Caco-2 (cell line): Measurements from ENCODE around the gene FAAP20. TPM values are rescaled to one million over a fixed set of nuclear protein-coding genes. Genes with fewer than 3 reads are reported as not detected.

ENCODE experiments used
- BruUV-seq: library from RNA; stranded (reverse); fragments of 400-500 nt; replicated peaks from 2 replicates; lab custom pipeline; 2021; lab: Mats Ljungman, UMichigan
- CTCF ChIA-PET: fragments of 300-600 bp; sonication (Branson Sonifier 250); formaldehyde crosslinking; loops from one replicate; lab custom pipeline; 2022; ENCODE audit warnings: antibody characterized with exemption; lab: Charles Lee
- POLR2A ChIA-PET: fragments of 300-600 bp; sonication (Branson Sonifier 250); formaldehyde crosslinking; loops from one replicate; lab custom pipeline; 2022; ENCODE audit warnings: antibody characterized with exemption; lab: Charles Lee
- DNase-seq, 2 experiments: peaks; one replicate each; pipeline versions ENCODE4 v3.0.0 to v3.0.0-alpha.2; 2020 to 2022
- H3K27me3 ChIP-seq: replicated peaks from 2 replicates; pipeline ENCODE4 v1.6.0; 2011; ENCODE audit warnings: low read length; ENCODE audit not compliant: control insufficient read depth, insufficient read depth
- H3K36me3 ChIP-seq: 2 replicates; pipeline ENCODE4 v1.5.1; 2011; ENCODE audit warnings: low read length; ENCODE audit not compliant: control insufficient read depth, insufficient read depth
- H3K4me1 ChIP-seq: fragments of 250-450 bp; sonication (Bioruptor Pico); 2 replicates; pipeline ENCODE4 v1.5.1; 2020; ENCODE audit warnings: mild to moderate bottlenecking
- H3K4me3 ChIP-seq: 2 replicates; pipeline ENCODE4 v1.5.1; 2011; ENCODE audit warnings: low read depth, mild to moderate bottlenecking, control low read depth, low read length
- H3K9me3 ChIP-seq: fragments of 250-450 bp; sonication (Bioruptor Pico); 2 replicates; pipeline ENCODE4 v1.5.1; 2020; ENCODE audit warnings: mild to moderate bottlenecking, moderate library complexity
- H3K27ac Mint-ChIP-seq: one replicate; pipeline ENCODE4 v1.8.0; 2022; ENCODE audit warnings: mixed read lengths; ENCODE audit not compliant: unreplicated experiment
- H3K27me3 Mint-ChIP-seq: one replicate; pipeline ENCODE4 v1.8.0; 2022; ENCODE audit warnings: mixed read lengths; ENCODE audit not compliant: insufficient read depth, unreplicated experiment
- H3K36me3 Mint-ChIP-seq: one replicate; pipeline ENCODE4 v1.8.0; 2022; ENCODE audit warnings: mild to moderate bottlenecking, mixed read lengths; ENCODE audit not compliant: insufficient read depth, unreplicated experiment
- H3K4me1 Mint-ChIP-seq: one replicate; pipeline ENCODE4 v1.8.0; 2022; ENCODE audit warnings: low read depth, mixed read lengths; ENCODE audit not compliant: unreplicated experiment
- H3K4me3 Mint-ChIP-seq: one replicate; pipeline ENCODE4 v1.8.0; 2022; ENCODE audit warnings: mild to moderate bottlenecking, moderate library complexity, mixed read lengths; ENCODE audit not compliant: unreplicated experiment
- H3K9me3 Mint-ChIP-seq: one replicate; pipeline ENCODE4 v1.8.0; 2022; ENCODE audit warnings: mixed read lengths; ENCODE audit not compliant: unreplicated experiment
- intact Hi-C: fragments of 100-400 bp; cut with micrococcal nuclease; formaldehyde crosslinking; loops from one replicate; pipeline ENCODE4 v1.10.0; 2022; ENCODE audit not compliant: unreplicated experiment
- total RNA-seq: library from RNA; stranded (reverse); gene quantifications from 2 replicates; pipeline ENCODE4 v1.2.3, GENCODE V29; 2022
- TF ChIP-seq, protein P1 (sequence below), 2 experiments: fragments of 200-600 bp in 1 of 2; IDR thresholded peaks; 1 replicate in 1 of 2; 2 replicates in 1 of 2; pipeline versions ENCODE4 v1.5.1 to v1.8.0; 2011 to 2022; ENCODE audit warnings: antibody characterized with exemption in 1 of 2, control low read depth in 1 of 2, inconsistent platforms in 1 of 2, low read depth in 1 of 2, low read length in 1 of 2, mild to moderate bottlenecking in 1 of 2, moderate library complexity in 1 of 2; ENCODE audit not compliant: insufficient read depth in 1 of 2, severe bottlenecking in 1 of 2, unreplicated experiment in 1 of 2

FAAP20 gene
- total RNA-seq, 1 experiment from 2014 or later, result 72.4 TPM

DNA sequence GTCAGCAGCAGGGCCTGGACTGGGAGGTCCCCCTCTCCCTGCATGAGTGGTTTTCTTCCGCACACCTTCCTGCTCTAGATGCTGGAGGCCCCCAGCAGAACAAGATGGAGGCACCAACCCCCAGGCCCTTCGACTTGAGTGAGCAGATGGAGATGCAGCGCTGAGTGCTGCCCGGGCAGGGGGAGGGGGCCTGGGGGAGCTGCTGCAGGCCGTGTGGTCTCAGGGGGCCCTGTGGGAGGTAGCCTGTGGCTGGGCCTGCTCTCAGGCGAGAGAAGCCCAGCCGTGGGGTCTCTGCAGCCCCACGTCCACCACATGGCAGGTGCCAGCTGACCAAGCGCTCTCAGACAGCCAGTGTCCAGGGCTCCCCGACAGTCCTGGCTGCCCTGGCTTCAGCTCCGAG lies 1.2 kb upstream of the FAAP20 start:
- H3K27ac Mint-ChIP-seq, result no peak overlapping the region
- H3K9me3 Mint-ChIP-seq, result no peaks in the 10 kb centered on the region
- Histone ChIP-seq H3K27me3 (no peaks in the 10 kb centered on the region), H3K4me3 (no peak overlapping the region), H3K36me3 (no peaks in the 10 kb centered on the region), H3K9me3 (no peaks in the 10 kb centered on the region), H3K4me1 (peaks cover 15% of the 10 kb centered on the region)
- no peak for DNase-seq
- peak overlapping the region; percentile 73 for H3K4me3 Mint-ChIP-seq
- BruUV-seq, result no TSS peak
- ChIA-PET POLR2A (no interaction called here), CTCF (interaction anchor here (0.5 to 2.0 kb wide), 4 partner anchors 13 to 1159 kb away, joined by 3 to 29 read pairs (median 6); no protein-coding TSS in a partner anchor)
- TF ChIP-seq, protein P1, sequence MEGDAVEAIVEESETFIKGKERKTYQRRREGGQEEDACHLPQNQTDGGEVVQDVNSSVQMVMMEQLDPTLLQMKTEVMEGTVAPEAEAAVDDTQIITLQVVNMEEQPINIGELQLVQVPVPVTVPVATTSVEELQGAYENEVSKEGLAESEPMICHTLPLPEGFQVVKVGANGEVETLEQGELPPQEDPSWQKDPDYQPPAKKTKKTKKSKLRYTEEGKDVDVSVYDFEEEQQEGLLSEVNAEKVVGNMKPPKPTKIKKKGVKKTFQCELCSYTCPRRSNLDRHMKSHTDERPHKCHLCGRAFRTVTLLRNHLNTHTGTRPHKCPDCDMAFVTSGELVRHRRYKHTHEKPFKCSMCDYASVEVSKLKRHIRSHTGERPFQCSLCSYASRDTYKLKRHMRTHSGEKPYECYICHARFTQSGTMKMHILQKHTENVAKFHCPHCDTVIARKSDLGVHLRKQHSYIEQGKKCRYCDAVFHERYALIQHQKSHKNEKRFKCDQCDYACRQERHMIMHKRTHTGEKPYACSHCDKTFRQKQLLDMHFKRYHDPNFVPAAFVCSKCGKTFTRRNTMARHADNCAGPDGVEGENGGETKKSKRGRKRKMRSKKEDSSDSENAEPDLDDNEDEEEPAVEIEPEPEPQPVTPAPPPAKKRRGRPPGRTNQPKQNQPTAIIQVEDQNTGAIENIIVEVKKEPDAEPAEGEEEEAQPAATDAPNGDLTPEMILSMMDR (IDR thresholded peaks at IDR 0.05; ENCODE audit: insufficient read depth in 1 of 2, low read depth in 1 of 2, low read length in 1 of 2, severe bottlenecking in 1 of 2, unreplicated experiment in 1 of 2), result no peak
- no peaks in the 10 kb centered on the region for H3K4me1 Mint-ChIP-seq
- no peaks in the 10 kb centered on the region for H3K36me3 Mint-ChIP-seq
- intact Hi-C loops, result loop anchor here (1.0 kb wide), 1 partner anchor 187 kb away; no protein-coding TSS in a partner anchor
- no peaks in the 10 kb centered on the region for H3K27me3 Mint-ChIP-seq

DNA sequence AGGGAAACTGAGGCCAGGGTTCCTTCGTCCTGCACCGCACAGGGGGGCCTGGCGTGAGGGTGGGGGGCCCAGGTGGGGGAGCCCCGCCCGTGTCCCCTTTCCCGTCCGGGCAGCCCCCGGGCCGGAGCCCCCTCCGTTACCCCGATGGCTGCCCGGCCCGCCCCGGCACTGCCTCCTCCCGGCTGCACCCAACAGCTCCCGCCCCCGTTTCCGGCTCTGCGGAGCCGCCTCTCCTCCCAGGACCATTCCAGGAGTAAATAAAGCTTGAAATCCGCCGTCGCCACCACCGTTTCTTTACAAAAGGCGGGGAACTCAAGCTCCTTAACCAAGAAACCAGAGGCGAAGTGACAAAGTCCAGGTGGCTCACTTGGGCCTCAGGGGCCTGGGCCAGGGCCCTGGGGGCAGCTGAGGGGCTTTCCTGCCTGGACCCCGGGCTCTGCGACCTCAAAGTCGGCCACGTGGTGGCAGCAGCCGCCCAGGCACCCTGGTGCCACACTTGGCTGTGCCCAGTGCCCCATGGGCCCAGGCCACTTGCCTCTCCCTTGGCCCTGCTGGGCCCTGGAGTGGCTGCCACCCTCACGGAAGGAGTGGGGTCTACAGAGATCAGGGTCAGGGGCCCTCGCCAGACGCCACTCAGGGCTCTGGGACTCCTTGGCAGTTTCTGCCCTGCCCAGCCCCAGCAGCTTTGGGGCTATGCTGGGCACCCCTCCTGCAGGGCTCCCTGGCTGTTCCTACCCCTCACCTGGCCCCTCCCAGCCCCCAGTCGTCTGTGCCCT lies 514 bp upstream of the FAAP20 start:
- TF ChIP-seq, protein P1 (IDR thresholded peaks at IDR 0.05; ENCODE audit: insufficient read depth in 1 of 2, low read depth in 1 of 2, low read length in 1 of 2, severe bottlenecking in 1 of 2, unreplicated experiment in 1 of 2), result peak; percentile 70 to 83
- H3K4me3 Mint-ChIP-seq, result peak overlapping the region; percentile 73
- Histone ChIP-seq H3K36me3 (no peaks in the 10 kb centered on the region; the same call in 1 of the 2 replicates), H3K27me3 (no peaks in the 10 kb centered on the region), H3K9me3 (no peaks in the 10 kb centered on the region), H3K4me3 (peak overlapping the region; percentile 54), H3K4me1 (peaks cover 15% of the 10 kb centered on the region)
- intact Hi-C loops, result loop anchor here (1.0 kb wide), 1 partner anchor 187 kb away; no protein-coding TSS in a partner anchor
- H3K9me3 Mint-ChIP-seq, result no peaks in the 10 kb centered on the region
- ChIA-PET CTCF (interaction anchor here (0.5 to 2.0 kb wide), 18 partner anchors 9 to 1276 kb away, joined by 3 to 29 read pairs (median 4); partner anchors contain the start of genes MORN1 and RER1), POLR2A (interaction anchor here (0.7 to 1.2 kb wide), 6 partner anchors 10 to 196 kb away, joined by 3 to 12 read pairs (median 4); partner anchors contain the start of genes MORN1, RER1 and SKI)
- DNase-seq, result peak; percentile 87 to 91
- no peaks in the 10 kb centered on the region for H3K36me3 Mint-ChIP-seq
- no peaks in the 10 kb centered on the region for H3K4me1 Mint-ChIP-seq
- BruUV-seq, result no TSS peak
- H3K27me3 Mint-ChIP-seq, result no peaks in the 10 kb centered on the region
- H3K27ac Mint-ChIP-seq, result no peak overlapping the region

DNA sequence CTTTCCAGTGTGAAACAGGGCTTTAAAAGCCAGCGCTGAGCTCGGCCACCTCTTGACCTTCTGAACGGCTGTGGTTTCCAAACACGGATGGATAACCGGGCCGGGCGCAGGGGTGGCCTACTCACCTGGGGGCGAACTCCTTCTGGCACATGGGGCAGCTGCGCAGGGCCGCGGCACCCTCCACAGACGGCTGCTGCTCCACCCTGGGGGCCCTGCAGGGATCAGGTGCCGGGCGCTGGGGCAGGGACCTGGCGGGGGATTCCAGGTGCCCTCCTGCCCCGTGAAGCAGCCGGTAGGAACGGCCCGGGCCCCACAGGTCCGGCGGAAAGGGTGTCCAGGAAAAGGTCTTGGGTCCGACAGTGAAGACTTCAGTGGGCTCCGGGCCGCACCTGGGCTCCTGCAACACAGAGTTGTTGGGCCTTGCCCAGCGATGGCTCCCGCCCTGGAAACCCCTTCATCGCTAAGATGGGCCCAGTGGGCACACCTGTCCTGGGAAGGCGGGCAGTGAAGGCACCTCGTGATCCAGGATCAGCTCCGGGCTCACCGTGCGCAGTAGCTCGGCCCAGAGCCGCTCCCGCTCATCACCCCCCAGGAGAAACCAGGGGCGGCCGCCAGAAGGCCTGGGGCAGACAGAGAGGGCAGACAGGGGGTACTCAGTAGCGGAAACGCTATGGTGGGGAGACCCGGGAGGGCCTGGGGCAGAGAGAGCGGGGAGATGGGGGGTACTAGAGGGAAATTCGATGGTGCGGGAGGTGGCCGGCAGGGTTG lies 874 bp downstream of the FAAP20 start:
- Mint-ChIP-seq H3K36me3 (peaks cover 10% of the 10 kb centered on the region), H3K27me3 (no peaks in the 10 kb centered on the region), H3K4me1 (no peaks in the 10 kb centered on the region), H3K9me3 (no peaks in the 10 kb centered on the region), H3K27ac (no peak overlapping the region), H3K4me3 (peak overlapping the region; percentile 70)
- ChIA-PET POLR2A (no interaction called here), CTCF (interaction anchor here (0.5 kb wide), 1 partner anchor 121 kb away, joined by 3 read pairs; no protein-coding TSS in a partner anchor)
- TF ChIP-seq, protein P1 (IDR thresholded peaks at IDR 0.05; ENCODE audit: insufficient read depth in 1 of 2, low read depth in 1 of 2, low read length in 1 of 2, severe bottlenecking in 1 of 2, unreplicated experiment in 1 of 2), result no peak
- Histone ChIP-seq H3K9me3 (no peaks in the 10 kb centered on the region), H3K27me3 (no peaks in the 10 kb centered on the region), H3K4me1 (peaks cover 15% of the 10 kb centered on the region), H3K4me3 (peak overlapping the region; percentile 44), H3K36me3 (no peaks in the 10 kb centered on the region; the same call in 1 of the 2 replicates)
- intact Hi-C loops, result no loop called here
- BruUV-seq, result no TSS peak
- no peak for DNase-seq
